ENCODE measurements around the gene SLC26A11.
A peak's percentile ranks its signal among the peaks of the same experiment; 100 is the strongest.
"Not testable (repeated sequence)": the region's sequence is repeated elsewhere in the genome, so short reads cannot be mapped to it uniquely, and the experiment has no call there.

Gene SLC26A11

GRCh38 chr17:80263253-80264204 lies 43.3 kb downstream of the SLC26A11 start:
- DNase-seq, result peak; percentile 54

GRCh38 chr17:80264205-80265075 lies 44.2 kb downstream of the SLC26A11 start:
- no peak for DNase-seq

- DNase-seq, result no peak
These were observed 45.2 kb downstream of the SLC26A11 start for GRCh38 chr17:80265205-80266068.

- no peak for DNase-seq
These were observed 47.2 kb downstream of the SLC26A11 start for GRCh38 chr17:80267391-80267790.

- no peak for DNase-seq
These were observed 48.2 kb downstream of the SLC26A11 start for GRCh38 chr17:80268427-80268826.

GRCh38 chr17:80269405-80269807 lies 49.2 kb downstream of the SLC26A11 start:
- DNase-seq, result no peak

GRCh38 chr17:80270104-80270503 lies 49.9 kb downstream of the SLC26A11 start:
- DNase-seq, result no peak

GRCh38 chr17:80270836-80271235 lies 50.6 kb downstream of the SLC26A11 start:
- no peak for DNase-seq

GRCh38 chr17:80272366-80272765 lies 52.1 kb downstream of the SLC26A11 start:
- DNase-seq, result no peak

- DNase-seq, result no peak
These were observed 54.1 kb downstream of the SLC26A11 start for GRCh38 chr17:80274331-80274730.

- no peak for DNase-seq
These were observed 54.7 kb downstream of the SLC26A11 start for GRCh38 chr17:80274871-80275449.

GRCh38 chr17:80275857-80276256 lies 55.6 kb downstream of the SLC26A11 start:
- not testable (repeated sequence) for DNase-seq

GRCh38 chr17:80277751-80278671 lies 57.8 kb downstream of the SLC26A11 start:
- no peak for DNase-seq

GRCh38 chr17:80279895-80280294 lies 59.7 kb downstream of the SLC26A11 start:
- no peak for DNase-seq

GRCh38 chr17:80281516-80281915 lies 61.3 kb downstream of the SLC26A11 start:
- DNase-seq, result no peak

- DNase-seq, result no peak
These were observed 63.1 kb downstream of the SLC26A11 start for GRCh38 chr17:80283116-80283852.

GRCh38 chr17:80284631-80285030 lies 64.4 kb downstream of the SLC26A11 start:
- no peak for DNase-seq

GRCh38 chr17:80285237-80285920 lies 65.2 kb downstream of the SLC26A11 start:
- DNase-seq, result no peak

- DNase-seq, result no peak
These were observed 66.4 kb downstream of the SLC26A11 start for GRCh38 chr17:80286638-80286960.

- no peak for DNase-seq
These were observed 66.8 kb downstream of the SLC26A11 start for GRCh38 chr17:80287038-80287437.
